Measurements from ENCODE around the gene MINDY2.

Gene MINDY2

GRCh38 chr15:58742819-58743502, 28.1 kb upstream of the MINDY2 start:
- Mint-ChIP-seq H3K4me1 (ENCODE audit: low read depth) (peaks cover 73% of the 10 kb centered on the region), H3K27me3 (no peaks in the 10 kb centered on the region), H3K4me3 (no peak overlapping the region), H3K36me3 (no peaks in the 10 kb centered on the region), H3K27ac (peak overlapping the region; percentile 17), H3K9me3 (ENCODE audit: low read depth) (no peaks in the 10 kb centered on the region)

- no peaks in the 10 kb centered on the region for H3K9me3 Mint-ChIP-seq (ENCODE audit: low read depth)
- H3K27me3 Mint-ChIP-seq = no peaks in the 10 kb centered on the region
- H3K36me3 Mint-ChIP-seq = no peaks in the 10 kb centered on the region
- H3K4me1 Mint-ChIP-seq (ENCODE audit: low read depth) = peaks cover 68% of the 10 kb centered on the region
- H3K4me3 Mint-ChIP-seq = peak overlapping the region; percentile 67
- H3K27ac Mint-ChIP-seq = no peak overlapping the region
Measured at GRCh38 chr15:58746174-58746573, 24.9 kb upstream of the MINDY2 start.

- peaks cover 47% of the 10 kb centered on the region for H3K4me1 Mint-ChIP-seq (ENCODE audit: low read depth)
- H3K36me3 Mint-ChIP-seq = no peaks in the 10 kb centered on the region
- H3K27me3 Mint-ChIP-seq = no peaks in the 10 kb centered on the region
- H3K4me3 Mint-ChIP-seq = peak overlapping the region; percentile 98
- H3K9me3 Mint-ChIP-seq (ENCODE audit: low read depth) = no peaks in the 10 kb centered on the region
- peak overlapping the region; percentile 87 for H3K27ac Mint-ChIP-seq
Measured at GRCh38 chr15:58748040-58748851, 22.9 kb upstream of the MINDY2 start.

GRCh38 chr15:58748852-58749531, 22.1 kb upstream of the MINDY2 start:
- H3K36me3 Mint-ChIP-seq = no peaks in the 10 kb centered on the region

GRCh38 chr15:58749532-58750337, 21.4 kb upstream of the MINDY2 start, which contains the start of gene ADAM10:
ADAM10 (minus strand) TSS chr15:58749707; CDS start chr15:58749534, 173 bp downstream.
- Mint-ChIP-seq H3K36me3 (no peaks in the 10 kb centered on the region), H3K9me3 (ENCODE audit: low read depth) (no peaks in the 10 kb centered on the region), H3K4me1 (ENCODE audit: low read depth) (peaks cover 34% of the 10 kb centered on the region), H3K27ac (peak within 1 kb of the TSS; percentile 87), H3K27me3 (no peaks in the 10 kb centered on the region), H3K4me3 (peak within 1 kb of the TSS; percentile 98)

More at GRCh38 chr15:58748852-58749531, 22.1 kb upstream of the MINDY2 start:
- H3K4me1 Mint-ChIP-seq (ENCODE audit: low read depth) = peaks cover 42% of the 10 kb centered on the region
- H3K4me3 Mint-ChIP-seq = peak overlapping the region; percentile 98
- H3K27me3 Mint-ChIP-seq = no peaks in the 10 kb centered on the region
- H3K9me3 Mint-ChIP-seq (ENCODE audit: low read depth) = no peaks in the 10 kb centered on the region
- H3K27ac Mint-ChIP-seq = peak overlapping the region; percentile 87

GRCh38 chr15:58752716-58753115, 18.4 kb upstream of the MINDY2 start:
- Mint-ChIP-seq H3K9me3 (ENCODE audit: low read depth) (no peaks in the 10 kb centered on the region), H3K27ac (no peak overlapping the region), H3K4me1 (ENCODE audit: low read depth) (peaks cover 15% of the 10 kb centered on the region), H3K4me3 (no peak overlapping the region), H3K27me3 (no peaks in the 10 kb centered on the region), H3K36me3 (no peaks in the 10 kb centered on the region)

- Mint-ChIP-seq H3K27me3 (no peaks in the 10 kb centered on the region), H3K4me3 (no peak overlapping the region), H3K9me3 (ENCODE audit: low read depth) (no peaks in the 10 kb centered on the region), H3K4me1 (ENCODE audit: low read depth) (peaks cover 2% of the 10 kb centered on the region), H3K36me3 (no peaks in the 10 kb centered on the region), H3K27ac (no peak overlapping the region)
Measured at GRCh38 chr15:58755350-58755749, 15.8 kb upstream of the MINDY2 start.

GRCh38 chr15:58755956-58756355, 15.1 kb upstream of the MINDY2 start:
- Mint-ChIP-seq H3K9me3 (ENCODE audit: low read depth) (no peaks in the 10 kb centered on the region), H3K4me3 (no peak overlapping the region), H3K27ac (no peak overlapping the region), H3K36me3 (no peaks in the 10 kb centered on the region), H3K27me3 (no peaks in the 10 kb centered on the region), H3K4me1 (ENCODE audit: low read depth) (no peaks in the 10 kb centered on the region)

GRCh38 chr15:58758141-58758540, 13.0 kb upstream of the MINDY2 start:
- no peak overlapping the region for H3K27ac Mint-ChIP-seq
- H3K4me1 Mint-ChIP-seq (ENCODE audit: low read depth) = no peaks in the 10 kb centered on the region
- H3K9me3 Mint-ChIP-seq (ENCODE audit: low read depth) = no peaks in the 10 kb centered on the region
- H3K27me3 Mint-ChIP-seq = no peaks in the 10 kb centered on the region
- H3K36me3 Mint-ChIP-seq = no peaks in the 10 kb centered on the region
- H3K4me3 Mint-ChIP-seq = no peak overlapping the region

- peaks cover 2% of the 10 kb centered on the region for H3K36me3 Mint-ChIP-seq
- peaks cover 5% of the 10 kb centered on the region for H3K9me3 Mint-ChIP-seq (ENCODE audit: low read depth)
- H3K27ac Mint-ChIP-seq = no peak overlapping the region
- no peaks in the 10 kb centered on the region for H3K27me3 Mint-ChIP-seq
- H3K4me1 Mint-ChIP-seq (ENCODE audit: low read depth) = no peaks in the 10 kb centered on the region
- H3K4me3 Mint-ChIP-seq = no peak overlapping the region
Measured at GRCh38 chr15:58760385-58761009, 10.6 kb upstream of the MINDY2 start.

- Mint-ChIP-seq H3K4me1 (ENCODE audit: low read depth) (no peaks in the 10 kb centered on the region), H3K9me3 (ENCODE audit: low read depth) (peaks cover 5% of the 10 kb centered on the region), H3K4me3 (no peak overlapping the region), H3K36me3 (peaks cover 2% of the 10 kb centered on the region), H3K27ac (no peak overlapping the region), H3K27me3 (no peaks in the 10 kb centered on the region)
Measured at GRCh38 chr15:58761010-58761388, 10.1 kb upstream of the MINDY2 start.

- H3K4me3 Mint-ChIP-seq = no peak overlapping the region
- H3K9me3 Mint-ChIP-seq (ENCODE audit: low read depth) = peaks cover 5% of the 10 kb centered on the region
- H3K4me1 Mint-ChIP-seq (ENCODE audit: low read depth) = no peaks in the 10 kb centered on the region
Measured at GRCh38 chr15:58762285-58762684, 8.8 kb upstream of the MINDY2 start.

GRCh38 chr15:58762731-58763130, 8.4 kb upstream of the MINDY2 start:
- Mint-ChIP-seq H3K9me3 (ENCODE audit: low read depth) (peaks cover 5% of the 10 kb centered on the region), H3K36me3 (peaks cover 2% of the 10 kb centered on the region), H3K4me3 (no peak overlapping the region), H3K27ac (no peak overlapping the region), H3K4me1 (ENCODE audit: low read depth) (no peaks in the 10 kb centered on the region), H3K27me3 (no peaks in the 10 kb centered on the region)

More at GRCh38 chr15:58762285-58762684, 8.8 kb upstream of the MINDY2 start:
- H3K27ac Mint-ChIP-seq = no peak overlapping the region
- no peaks in the 10 kb centered on the region for H3K27me3 Mint-ChIP-seq
- H3K36me3 Mint-ChIP-seq = peaks cover 2% of the 10 kb centered on the region

- no peak overlapping the region for H3K4me3 Mint-ChIP-seq
- peaks cover 6% of the 10 kb centered on the region for H3K4me1 Mint-ChIP-seq (ENCODE audit: low read depth)
- H3K9me3 Mint-ChIP-seq (ENCODE audit: low read depth) = peaks cover 5% of the 10 kb centered on the region
- no peaks in the 10 kb centered on the region for H3K27me3 Mint-ChIP-seq
- no peak overlapping the region for H3K27ac Mint-ChIP-seq
- H3K36me3 Mint-ChIP-seq = peaks cover 2% of the 10 kb centered on the region
Measured at GRCh38 chr15:58764468-58764867, 6.6 kb upstream of the MINDY2 start.

All from activated naive CD8-positive, alpha-beta T cell (primary cell).